Heart right ventricle (tissue), 16 donors: Measurements from ENCODE around the gene ARHGEF10L. TPM values are rescaled to one million over a fixed set of nuclear protein-coding genes. Genes with fewer than 3 reads are reported as not detected.
A peak's percentile ranks its signal among the peaks of the same experiment; 100 is the strongest.
"Not testable (repeated sequence)": the region's sequence is repeated elsewhere in the genome, so short reads cannot be mapped to it uniquely, and the experiment has no call there.

Experiments used
- ATAC-seq, 8 donors: fragments of 200-7000 bp; cut with Tn5 transposase; one replicate each; pipeline ENCODE4 v1.9.1; 2020; ENCODE audit warnings: mild to moderate bottlenecking in 8 of 8, moderate library complexity in 8 of 8, moderate number of reproducible peaks in 1 of 8
- DNase-seq, 2 donors: peaks; one replicate each; pipeline ENCODE4 v3.0.0-alpha.2; 2020
- H3K27ac ChIP-seq, 10 donors: fragments of 200-600 bp; sonication (generic) in 2 of 10; one replicate each; pipeline versions ENCODE4 v1.5.0 to v1.8.0; 2020 to 2022; ENCODE audit warnings: mild to moderate bottlenecking in 3 of 10
- H3K27me3 ChIP-seq, 7 donors: fragments of 200-600 bp; one replicate each; pipeline ENCODE4 v1.8.0; 2021 to 2022; ENCODE audit warnings: mild to moderate bottlenecking in 2 of 7
- H3K36me3 ChIP-seq, 9 donors: fragments of 200-600 bp; sonication (generic) in 1 of 9; one replicate each; pipeline versions ENCODE4 v1.5.0 to v1.8.0; 2020 to 2022; ENCODE audit warnings: mild to moderate bottlenecking in 2 of 9
- H3K4me1 ChIP-seq, 9 donors: fragments of 200-600 bp; sonication (generic) in 1 of 9; one replicate each; pipeline versions ENCODE4 v1.5.0 to v1.8.0; 2020 to 2022; ENCODE audit warnings: mild to moderate bottlenecking in 4 of 9
- H3K4me3 ChIP-seq, 10 donors: fragments of 200-600 bp; sonication (generic) in 2 of 10; one replicate each; pipeline versions ENCODE4 v1.5.0 to v1.8.0; 2020 to 2022; ENCODE audit warnings: mild to moderate bottlenecking in 7 of 10, moderate library complexity in 2 of 10
- H3K9me3 ChIP-seq, 11 donors: fragments of 200-600 bp in 10 of 11; sonication (generic) in 2 of 11; one replicate each; pipeline versions ENCODE4 v1.5.0 to v1.8.0; 2013 to 2022; ENCODE audit warnings: mild to moderate bottlenecking in 2 of 11, control low read depth in 1 of 11, moderate library complexity in 1 of 11
- WGBS, 2 donors: extraction: QIAGEN DNeasy Blood & Tissue Kit; methylation state at CpG; one replicate each; pipeline ENCODE4 v1.1.7; 2013; ENCODE audit warnings: inconsistent platforms in 1 of 2; 5-methylcytosine and 5-hydroxymethylcytosine counted together
- intact Hi-C, 10 donors: fragments of 100-400 bp; cut with DNase I; formaldehyde crosslinking; loops; one replicate each; pipeline versions ENCODE4 v1.11.1 to v1.14.2; 2022
- polyA plus RNA-seq, 2 donors: library from polyadenylated mRNA; stranded (reverse); fragments of 200-250 nt; gene quantifications; one replicate each; pipeline ENCODE4 v1.2.3, GENCODE V29; 2013
- total RNA-seq, 10 donors: library from RNA; stranded (reverse); fragmentation: NEBNext Ultra II Directional in 3 of 10; extraction: Animal tissue kit (Norgen Biotek cat#: 25700) in 3 of 10; gene quantifications; one replicate each; pipeline versions ENCODE4 v1.2.1 to v1.2.4, GENCODE V29; 2021 to 2023
- TF ChIP-seq, protein P1 (sequence below), 9 donors: fragments of 200-600 bp; sonication (generic) in 2 of 9; IDR thresholded peaks; one replicate each; pipeline versions ENCODE4 v1.5.0 to v1.8.0; 2021 to 2022; ENCODE audit warnings: antibody characterized with exemption in 9 of 9, mild to moderate bottlenecking in 5 of 9, moderate library complexity in 1 of 9
- donor health status: Arrhythmogenic right ventricular cardiomyopathy.
- donor health status: ischemic (EF 13 %, LVEDD 7.1; RV severe dilation, severe dysfunction).
- donor health status: healthy with polysubstance abuse.
- donor health status: DM: no; HTN: yes; CAD: no.
- donor health status: DM: no; HTN: no; CAD: no.
- donor health status: ischemic (EF 25% LVEDD 6.9; RV normal size, moderate dysfunction).
- donor health status: ischemic (EF 25% LVEDD 5.7; RV mildly dilated, moderate dysfunction).
- donor health status: healthy.
- donor health status: DM: yes; HTN: yes; CAD: no.
- donor health status: Ischemic cardiomyopathy.
- donor health status: ischemic (EF 35%, LVEDD 5.7; RV mildly dilated, moderate dysfunction).
- donor health status: nonischemic (EF 11% LVEDD 7.7; RV severe dilation, severe dysfunction).
- donor health status: DM: yes; HTN: yes; CAD: no.
- donor health status: PGD.
- donor health status: ischemic (EF 29% LVEDD 5.4; RV normal size, mild dysfunction).
- donor health status: nonischemic (EF 23%, LVEDD 6.1; RV moderate dilation, normal function).

The ARHGEF10L gene
- total and polyA plus RNA-seq, 12 donors: 45.4 to 68.4 (median 50.6) TPM

DNA sequence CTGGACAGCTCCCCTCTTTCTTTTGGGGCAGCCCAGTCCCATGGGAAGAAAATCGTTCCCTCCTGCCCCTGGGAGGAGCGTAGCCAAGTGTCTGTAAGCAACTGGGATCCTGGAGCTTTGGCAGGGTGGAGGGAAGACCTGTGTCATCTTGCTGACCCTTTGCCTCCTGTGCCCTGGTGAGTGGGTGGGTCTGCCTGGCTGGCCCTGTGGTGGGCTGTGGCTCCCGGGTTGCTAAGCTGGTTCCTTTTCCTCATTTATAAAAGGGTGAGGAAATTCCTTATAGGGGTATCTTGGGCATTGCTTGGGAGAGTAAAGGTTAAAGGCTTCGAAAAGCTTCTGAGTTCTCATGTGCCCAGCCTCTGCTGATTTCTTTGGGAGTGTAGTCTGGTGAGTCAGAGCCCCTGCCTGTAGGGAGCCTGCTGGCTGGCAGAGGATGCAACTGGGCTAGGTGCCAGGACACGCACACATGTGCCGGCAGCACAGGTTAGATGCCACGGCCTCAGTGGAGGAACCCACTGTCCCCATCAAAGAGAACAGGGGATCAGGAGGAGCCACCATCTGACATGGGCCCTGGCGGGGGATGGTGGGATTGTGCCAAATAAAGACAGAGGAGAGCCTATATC, 85.2 kb downstream of the ARHGEF10L start:
- TF ChIP-seq, protein P1, sequence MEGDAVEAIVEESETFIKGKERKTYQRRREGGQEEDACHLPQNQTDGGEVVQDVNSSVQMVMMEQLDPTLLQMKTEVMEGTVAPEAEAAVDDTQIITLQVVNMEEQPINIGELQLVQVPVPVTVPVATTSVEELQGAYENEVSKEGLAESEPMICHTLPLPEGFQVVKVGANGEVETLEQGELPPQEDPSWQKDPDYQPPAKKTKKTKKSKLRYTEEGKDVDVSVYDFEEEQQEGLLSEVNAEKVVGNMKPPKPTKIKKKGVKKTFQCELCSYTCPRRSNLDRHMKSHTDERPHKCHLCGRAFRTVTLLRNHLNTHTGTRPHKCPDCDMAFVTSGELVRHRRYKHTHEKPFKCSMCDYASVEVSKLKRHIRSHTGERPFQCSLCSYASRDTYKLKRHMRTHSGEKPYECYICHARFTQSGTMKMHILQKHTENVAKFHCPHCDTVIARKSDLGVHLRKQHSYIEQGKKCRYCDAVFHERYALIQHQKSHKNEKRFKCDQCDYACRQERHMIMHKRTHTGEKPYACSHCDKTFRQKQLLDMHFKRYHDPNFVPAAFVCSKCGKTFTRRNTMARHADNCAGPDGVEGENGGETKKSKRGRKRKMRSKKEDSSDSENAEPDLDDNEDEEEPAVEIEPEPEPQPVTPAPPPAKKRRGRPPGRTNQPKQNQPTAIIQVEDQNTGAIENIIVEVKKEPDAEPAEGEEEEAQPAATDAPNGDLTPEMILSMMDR (IDR thresholded peaks at IDR 0.05): no peak
- H3K4me3 ChIP-seq: no peak overlapping the region
- peaks cover 8 to 55% (median 31%) of the 10 kb centered on the region in 9 donors for H3K4me1 ChIP-seq
- ATAC-seq (peak in 7 of 8 donors; percentile 30 to 88 (median 79)), DNase-seq (peak; percentile 53 to 67)
- H3K36me3 ChIP-seq: peaks cover 0 to 85% (median 36%) of the 10 kb centered on the region in 9 donors
- H3K9me3 ChIP-seq: no peaks in the 10 kb centered on the region
- intact Hi-C loops: no loop called here
- 53 to 61% methylated on average over 8 of the region's 8 CpGs for WGBS, 2 donors
- no peaks in the 10 kb centered on the region for H3K27me3 ChIP-seq
- H3K27ac ChIP-seq: peak overlapping the region; percentile 46 to 75 (median 68)

DNA sequence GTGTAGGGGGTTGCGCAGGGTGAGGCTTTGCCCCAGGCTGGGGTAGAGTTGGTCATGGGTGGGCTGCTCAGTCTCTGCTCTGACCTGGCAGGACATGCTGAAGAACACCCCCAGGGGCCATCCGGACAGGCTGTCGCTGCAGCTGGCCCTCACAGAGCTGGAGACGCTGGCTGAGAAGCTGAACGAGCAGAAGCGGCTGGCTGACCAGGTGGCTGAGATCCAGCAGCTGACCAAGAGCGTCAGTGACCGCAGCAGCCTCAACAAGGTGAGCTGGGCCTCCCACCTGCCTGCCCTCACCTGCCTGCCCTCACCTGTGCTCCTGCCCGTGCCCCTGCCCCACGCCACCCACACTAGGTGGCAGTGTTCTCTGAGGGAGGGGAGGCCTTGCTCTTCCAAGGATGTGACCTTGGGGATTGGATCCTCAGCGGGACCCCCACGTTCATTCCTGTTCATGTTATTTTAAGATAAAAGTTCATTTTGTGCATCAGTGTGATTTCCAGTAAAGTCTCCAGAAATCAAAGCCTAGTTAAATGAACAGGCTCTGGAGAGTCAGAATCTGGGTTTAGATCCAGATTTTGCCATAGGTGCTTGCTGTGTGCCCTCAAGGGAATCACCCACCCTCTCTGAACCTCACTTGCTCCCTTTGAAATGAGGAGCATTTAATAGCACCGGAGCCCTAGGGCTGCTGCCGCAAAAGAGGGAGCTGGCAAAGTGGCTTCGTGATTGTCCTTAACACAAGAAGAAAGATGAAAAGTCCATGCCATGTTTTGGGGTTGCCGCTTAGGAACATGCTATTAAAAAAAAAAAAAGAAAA, 87.9 kb downstream of the ARHGEF10L start:
- intact Hi-C loops: no loop called here
- H3K36me3 ChIP-seq: peaks cover 0 to 96% (median 41%) of the 10 kb centered on the region in 9 donors
- WGBS, 2 donors: 84 to 86% methylated on average over 16 of the region's 16 CpGs
- peak overlapping the region in 1 of 10 donors; percentile 30 for H3K27ac ChIP-seq
- DNase-seq: no peak
- ATAC-seq: no peak
- no peaks in the 10 kb centered on the region for H3K27me3 ChIP-seq
- no peak overlapping the region for H3K4me3 ChIP-seq
- peaks cover 8 to 58% (median 35%) of the 10 kb centered on the region in 9 donors for H3K4me1 ChIP-seq
- H3K9me3 ChIP-seq: no peaks in the 10 kb centered on the region
- TF ChIP-seq, protein P1 (IDR thresholded peaks at IDR 0.05): no peak

DNA sequence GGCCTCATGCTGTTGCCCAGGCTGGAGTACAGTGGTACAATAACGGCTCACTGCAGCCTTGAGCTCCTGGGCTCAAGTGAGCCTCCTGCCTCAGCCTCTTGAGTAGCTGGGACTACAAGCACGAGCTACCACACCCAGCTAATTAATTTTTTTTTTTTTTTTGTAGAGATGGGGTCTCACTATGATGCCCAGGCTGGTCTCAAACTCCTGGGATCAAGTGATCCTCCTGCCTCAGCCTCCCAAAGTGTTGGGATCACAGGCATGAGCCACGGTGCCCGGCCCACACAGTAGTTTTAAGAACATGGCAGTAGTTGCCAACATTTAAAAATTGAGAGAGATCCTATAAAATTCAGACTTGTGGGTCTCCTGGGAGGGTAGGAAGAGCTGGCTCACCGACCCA, 89.5 kb downstream of the ARHGEF10L start:
- intact Hi-C loops, DNase-seq, H3K4me3 ChIP-seq, ATAC-seq, H3K9me3 ChIP-seq, H3K27me3 ChIP-seq: not testable (repeated sequence)
- 83 to 93% methylated on average over 5 of the region's 5 CpGs for WGBS, 2 donors
- peak overlapping the region in 4 of 10 donors; percentile 47 to 90 (median 65) for H3K27ac ChIP-seq
- peaks cover 7 to 63% (median 25%) of the 10 kb centered on the region in 9 donors for H3K4me1 ChIP-seq
- H3K36me3 ChIP-seq: peaks cover 0 to 96% (median 40%) of the 10 kb centered on the region in 9 donors

DNA sequence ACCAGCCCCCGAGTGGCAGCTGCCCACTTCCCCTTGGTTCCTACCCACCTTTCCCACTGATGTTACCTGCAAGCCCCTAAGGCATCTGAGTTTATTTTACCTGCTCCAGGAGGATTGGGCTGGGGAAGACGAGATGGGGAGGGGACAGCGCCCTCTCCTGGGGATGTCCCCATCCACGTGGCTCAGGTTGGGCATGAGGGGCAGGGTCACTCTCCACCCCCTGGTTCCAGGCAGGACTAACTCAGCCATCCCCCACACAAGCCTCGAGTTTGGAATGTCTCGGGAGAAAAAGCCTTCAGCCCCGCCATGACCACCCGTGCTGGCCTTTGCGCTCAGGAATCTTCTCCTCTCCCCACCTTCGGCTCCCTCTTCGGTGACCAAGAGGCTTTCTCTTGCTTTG, 90.0 kb downstream of the ARHGEF10L start:
- peaks cover 2 to 63% (median 21%) of the 10 kb centered on the region in 9 donors for H3K4me1 ChIP-seq
- H3K4me3 ChIP-seq: no peak overlapping the region
- peak overlapping the region in 8 of 10 donors; percentile 35 to 90 (median 55) for H3K27ac ChIP-seq
- WGBS, 2 donors: 73 to 78% methylated on average over 11 of the region's 11 CpGs
- peaks cover 0 to 96% (median 42%) of the 10 kb centered on the region in 9 donors for H3K36me3 ChIP-seq
- DNase-seq (no peak), ATAC-seq (no peak)
- intact Hi-C loops: no loop called here
- H3K27me3 ChIP-seq: no peaks in the 10 kb centered on the region
- TF ChIP-seq, protein P1 (IDR thresholded peaks at IDR 0.05): peak in 6 of 9 donors; percentile 25 to 46 (median 32)
- H3K9me3 ChIP-seq: no peaks in the 10 kb centered on the region
